Hepatocyte (in vitro differentiated cells): ENCODE data around the gene HMX2.

ENCODE experiments used
- EZH2 ChIP-seq: fragments of 200-600 bp; sonication (generic); IDR thresholded peaks from 2 replicates; pipeline ENCODE4 v1.6.1; 2016; ENCODE audit warnings: antibody characterized with exemption, mild to moderate bottlenecking, borderline replicate concordance
- EZH2phosphoT487 ChIP-seq: fragments of 200-600 bp; sonication (generic); IDR thresholded peaks from one replicate; pipeline ENCODE4 v1.6.1; 2018; ENCODE audit warnings: antibody characterized with exemption, mild to moderate bottlenecking, low read depth, moderate library complexity; ENCODE audit not compliant: unreplicated experiment, severe bottlenecking
- TF ChIP-seq, protein P1 (sequence below): fragments of 200-600 bp; sonication (generic); IDR thresholded peaks from 2 replicates; pipeline ENCODE4 v1.5.1; 2016; ENCODE audit warnings: antibody characterized with exemption, mild to moderate bottlenecking; ENCODE audit not compliant: poor library complexity

DNA sequence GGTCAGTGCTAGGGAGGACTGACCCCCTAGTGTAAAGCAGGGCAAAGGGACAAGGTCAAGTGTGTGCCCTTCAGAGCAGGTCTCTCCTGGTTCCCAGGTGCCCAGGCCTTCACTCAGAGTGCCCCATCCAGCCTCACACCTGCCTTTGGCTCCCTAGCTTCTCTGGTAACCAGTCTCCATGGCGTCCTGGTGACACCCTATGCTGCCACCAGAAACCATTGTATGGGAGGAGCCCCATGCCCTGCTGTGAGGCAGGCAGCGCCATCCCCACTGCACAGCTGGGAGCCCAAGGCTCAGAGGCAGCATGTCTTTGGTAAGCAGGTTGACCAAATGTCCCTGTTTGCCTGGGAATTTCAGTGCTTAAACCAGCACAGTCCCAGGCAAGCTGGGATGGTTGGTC lies 45.3 kb upstream of the HMX2 start:
- TF ChIP-seq, protein P1, sequence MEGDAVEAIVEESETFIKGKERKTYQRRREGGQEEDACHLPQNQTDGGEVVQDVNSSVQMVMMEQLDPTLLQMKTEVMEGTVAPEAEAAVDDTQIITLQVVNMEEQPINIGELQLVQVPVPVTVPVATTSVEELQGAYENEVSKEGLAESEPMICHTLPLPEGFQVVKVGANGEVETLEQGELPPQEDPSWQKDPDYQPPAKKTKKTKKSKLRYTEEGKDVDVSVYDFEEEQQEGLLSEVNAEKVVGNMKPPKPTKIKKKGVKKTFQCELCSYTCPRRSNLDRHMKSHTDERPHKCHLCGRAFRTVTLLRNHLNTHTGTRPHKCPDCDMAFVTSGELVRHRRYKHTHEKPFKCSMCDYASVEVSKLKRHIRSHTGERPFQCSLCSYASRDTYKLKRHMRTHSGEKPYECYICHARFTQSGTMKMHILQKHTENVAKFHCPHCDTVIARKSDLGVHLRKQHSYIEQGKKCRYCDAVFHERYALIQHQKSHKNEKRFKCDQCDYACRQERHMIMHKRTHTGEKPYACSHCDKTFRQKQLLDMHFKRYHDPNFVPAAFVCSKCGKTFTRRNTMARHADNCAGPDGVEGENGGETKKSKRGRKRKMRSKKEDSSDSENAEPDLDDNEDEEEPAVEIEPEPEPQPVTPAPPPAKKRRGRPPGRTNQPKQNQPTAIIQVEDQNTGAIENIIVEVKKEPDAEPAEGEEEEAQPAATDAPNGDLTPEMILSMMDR, result no peak
- no peak for TF ChIP-seq EZH2
- no peak for TF ChIP-seq EZH2phosphoT487
